Activated naive CD8-positive, alpha-beta T cell treated with anti-CD3 and anti-CD28 coated beads, Interleukin-2, amount 50 U/mL, for 24 hours (primary cell): ENCODE results near the gene RGSL1.
A peak's percentile ranks its signal among the peaks of the same experiment; 100 is the strongest.
"Not testable (repeated sequence)": the region's sequence is repeated elsewhere in the genome, so short reads cannot be mapped to it uniquely, and the experiment has no call there.

Experiments
- ATAC-seq: fragments of 150-1000 bp; cut with Tn5 transposase; one replicate; pipeline ENCODE4 v1.10.0; 2021
- DNase-seq: peaks from one replicate; pipeline ENCODE4 v3.0.0; 2021
- H3K27ac Mint-ChIP-seq: one replicate; pipeline ENCODE4 v1.8.0; 2021; ENCODE audit warnings: mild to moderate bottlenecking, mixed read lengths
- H3K27me3 Mint-ChIP-seq: one replicate; pipeline ENCODE4 v1.8.0; 2021; ENCODE audit warnings: mixed read lengths
- H3K36me3 Mint-ChIP-seq: one replicate; pipeline ENCODE4 v1.8.0; 2021; ENCODE audit warnings: low read depth, mixed read lengths
- H3K4me1 Mint-ChIP-seq: one replicate; pipeline ENCODE4 v1.8.0; 2021; ENCODE audit warnings: mixed read lengths
- H3K4me3 Mint-ChIP-seq: one replicate; pipeline ENCODE4 v1.8.0; 2021; ENCODE audit warnings: mild to moderate bottlenecking, moderate library complexity, mixed read lengths
- H3K9me3 Mint-ChIP-seq: one replicate; pipeline ENCODE4 v1.8.0; 2021; ENCODE audit warnings: mixed read lengths

Gene RGSL1

DNA sequence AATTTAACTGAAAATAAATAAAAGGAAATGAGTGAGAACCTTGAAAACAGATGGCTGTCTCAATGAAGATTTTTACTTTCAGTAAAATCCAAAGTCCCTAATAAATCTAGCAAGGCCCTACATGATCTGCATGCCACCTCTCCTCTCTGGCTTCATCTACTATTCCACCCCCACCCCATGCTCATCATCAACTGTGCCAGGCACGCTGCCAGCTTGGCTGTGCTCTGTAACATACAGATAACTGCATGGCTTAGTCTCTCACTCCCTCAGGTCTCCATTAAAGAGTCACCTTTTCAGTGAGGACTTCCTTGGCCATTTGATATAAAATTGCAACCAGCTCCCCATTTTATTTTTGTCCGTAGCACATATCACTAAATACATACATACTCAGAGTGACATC is 26.7 kb downstream of the RGSL1 start:
- Mint-ChIP-seq H3K4me1 (no peaks in the 10 kb centered on the region), H3K9me3 (peaks cover 19% of the 10 kb centered on the region), H3K27ac (no peak overlapping the region), H3K4me3 (no peak overlapping the region), H3K27me3 (peaks cover 5% of the 10 kb centered on the region), H3K36me3 (no peaks in the 10 kb centered on the region)
- ATAC-seq (no peak), DNase-seq (no peak)

DNA sequence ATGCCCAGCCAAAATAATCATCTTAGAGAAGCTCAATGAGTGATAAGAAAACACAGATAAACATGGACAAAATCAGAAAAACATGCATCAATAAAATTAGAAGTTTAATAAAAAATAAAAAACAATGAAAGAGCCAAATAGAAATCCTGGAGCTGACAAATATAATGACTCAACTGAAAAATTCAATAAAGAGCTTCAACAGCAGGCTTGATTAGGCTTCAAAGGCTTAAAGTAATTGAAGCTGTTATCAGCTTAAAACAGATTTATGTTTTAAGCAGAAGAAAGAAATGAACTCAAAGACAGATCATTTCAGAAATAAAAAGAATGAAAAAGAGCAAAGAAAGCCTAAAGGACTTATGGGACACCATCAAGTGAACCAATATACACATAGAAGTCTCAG is 28.3 kb downstream of the RGSL1 start:
- no peak overlapping the region for H3K4me3 Mint-ChIP-seq
- H3K27ac Mint-ChIP-seq: no peak overlapping the region
- no peak for DNase-seq
- no peaks in the 10 kb centered on the region for H3K4me1 Mint-ChIP-seq
- peaks cover 5% of the 10 kb centered on the region for H3K27me3 Mint-ChIP-seq
- H3K36me3 Mint-ChIP-seq: no peaks in the 10 kb centered on the region
- ATAC-seq: no peak
- peaks cover 19% of the 10 kb centered on the region for H3K9me3 Mint-ChIP-seq

DNA sequence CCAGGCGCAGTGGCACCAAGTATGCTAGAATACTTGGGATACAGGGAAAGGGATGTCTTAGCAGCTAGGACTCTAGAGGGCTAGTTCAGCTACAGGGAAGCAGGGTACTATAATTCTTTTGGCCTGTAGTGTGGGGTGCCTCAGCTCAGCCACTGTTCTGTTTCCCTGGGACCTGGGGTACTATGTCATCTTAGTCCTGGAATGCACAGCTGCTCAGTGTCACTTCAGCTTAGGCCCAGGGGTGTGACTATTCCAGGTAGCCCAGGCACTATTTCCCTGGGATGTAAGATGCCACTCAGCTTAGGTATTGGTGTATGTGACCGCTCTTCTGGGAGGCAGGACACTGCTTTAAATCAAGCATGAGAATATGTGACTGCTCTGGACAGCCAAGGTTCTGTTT is 34.1 kb downstream of the RGSL1 start:
- peak; percentile 28 for ATAC-seq
- Mint-ChIP-seq H3K4me3 (no peak overlapping the region), H3K27ac (no peak overlapping the region), H3K36me3 (no peaks in the 10 kb centered on the region), H3K27me3 (peaks cover 6% of the 10 kb centered on the region), H3K9me3 (peaks cover 9% of the 10 kb centered on the region), H3K4me1 (peaks cover 2% of the 10 kb centered on the region)
- no peak for DNase-seq

DNA sequence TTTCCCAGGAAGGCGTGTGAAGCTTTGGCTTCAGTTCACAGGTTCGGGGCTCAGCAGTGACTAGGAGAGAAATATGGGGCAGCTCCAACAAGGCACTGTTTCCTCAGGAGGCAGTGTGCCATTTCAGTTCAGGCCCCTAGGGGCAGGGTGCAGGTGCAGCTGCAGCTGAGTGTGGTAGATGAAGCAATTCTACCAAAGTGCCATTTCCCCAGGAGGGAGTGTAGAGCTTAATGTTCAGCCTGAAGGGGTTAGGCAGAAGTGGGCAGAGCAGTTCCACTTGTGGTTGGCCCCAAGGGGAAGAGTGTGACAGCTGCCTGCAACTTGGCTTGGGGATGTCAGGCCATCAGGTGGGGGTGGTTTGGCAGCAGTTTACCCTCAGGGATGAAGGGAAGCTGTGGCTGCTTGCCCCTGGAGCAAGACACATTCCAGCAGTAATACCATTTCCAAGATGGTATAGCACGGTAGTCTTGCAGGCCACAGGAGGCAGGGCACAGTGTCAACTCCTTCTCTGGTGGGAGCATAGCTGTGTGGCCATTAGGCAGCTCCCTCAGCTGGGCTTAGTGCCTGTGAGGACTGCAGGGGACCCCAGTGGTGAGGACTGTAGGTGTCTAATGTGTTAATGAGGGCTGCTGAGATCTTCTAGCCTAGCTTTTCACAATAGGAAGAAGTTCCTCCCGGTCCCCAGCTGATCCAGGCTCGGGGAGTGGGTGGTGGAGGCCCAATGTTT is 34.7 kb downstream of the RGSL1 start:
- peaks cover 2% of the 10 kb centered on the region for H3K4me1 Mint-ChIP-seq
- H3K27me3 Mint-ChIP-seq: peaks cover 6% of the 10 kb centered on the region
- ATAC-seq: peak; percentile 72
- peak; percentile 10 for DNase-seq
- no peaks in the 10 kb centered on the region for H3K36me3 Mint-ChIP-seq
- H3K9me3 Mint-ChIP-seq: peaks cover 3% of the 10 kb centered on the region
- no peak overlapping the region for H3K27ac Mint-ChIP-seq
- H3K4me3 Mint-ChIP-seq: no peak overlapping the region

DNA sequence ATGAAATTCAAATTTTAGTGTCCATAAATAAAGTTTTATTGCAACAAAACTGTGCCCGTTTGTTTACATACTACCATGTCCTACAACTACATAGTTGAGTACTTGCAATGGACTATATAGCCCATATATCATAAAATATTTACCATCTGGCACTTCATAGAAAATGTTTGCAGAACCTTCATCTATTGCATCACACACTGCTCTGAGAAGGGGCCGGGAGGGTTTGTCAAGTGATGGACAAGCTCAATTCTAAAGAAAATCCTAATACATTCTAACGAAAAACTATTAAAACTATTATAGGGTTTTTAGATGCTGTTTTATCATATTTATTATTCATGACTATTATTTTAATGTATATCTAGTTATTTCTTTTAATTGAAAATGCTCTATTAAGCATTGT is 35.9 kb downstream of the RGSL1 start:
- ATAC-seq (no peak), DNase-seq (no peak)
- Mint-ChIP-seq H3K4me3 (no peak overlapping the region), H3K4me1 (peaks cover 2% of the 10 kb centered on the region), H3K27ac (no peak overlapping the region), H3K36me3 (no peaks in the 10 kb centered on the region), H3K9me3 (no peaks in the 10 kb centered on the region), H3K27me3 (peaks cover 6% of the 10 kb centered on the region)

DNA sequence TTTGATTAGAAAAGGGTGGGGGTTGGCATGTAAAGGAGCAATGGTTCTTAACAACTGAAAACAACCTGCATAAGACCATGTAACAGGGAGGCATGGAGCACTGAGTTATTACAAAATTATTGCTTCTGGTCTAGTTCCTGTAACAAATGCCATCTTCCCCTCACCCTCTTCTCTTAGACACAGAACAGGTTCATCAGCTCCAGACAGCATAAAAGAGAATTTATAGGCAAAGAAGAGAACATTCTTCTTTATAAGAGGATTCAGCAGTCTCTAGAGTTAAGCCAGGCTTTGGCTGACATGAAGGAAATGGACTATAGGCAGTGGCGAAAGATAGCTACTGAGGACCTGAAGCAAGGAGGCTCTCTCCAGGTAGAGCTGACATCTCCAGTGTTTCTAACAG is 38.9 kb downstream of the RGSL1 start:
- no peaks in the 10 kb centered on the region for H3K9me3 Mint-ChIP-seq
- no peak overlapping the region for H3K27ac Mint-ChIP-seq
- no peak overlapping the region for H3K4me3 Mint-ChIP-seq
- H3K36me3 Mint-ChIP-seq: no peaks in the 10 kb centered on the region
- ATAC-seq (no peak), DNase-seq (no peak)
- peaks cover 2% of the 10 kb centered on the region for H3K4me1 Mint-ChIP-seq
- H3K27me3 Mint-ChIP-seq: peaks cover 9% of the 10 kb centered on the region

DNA sequence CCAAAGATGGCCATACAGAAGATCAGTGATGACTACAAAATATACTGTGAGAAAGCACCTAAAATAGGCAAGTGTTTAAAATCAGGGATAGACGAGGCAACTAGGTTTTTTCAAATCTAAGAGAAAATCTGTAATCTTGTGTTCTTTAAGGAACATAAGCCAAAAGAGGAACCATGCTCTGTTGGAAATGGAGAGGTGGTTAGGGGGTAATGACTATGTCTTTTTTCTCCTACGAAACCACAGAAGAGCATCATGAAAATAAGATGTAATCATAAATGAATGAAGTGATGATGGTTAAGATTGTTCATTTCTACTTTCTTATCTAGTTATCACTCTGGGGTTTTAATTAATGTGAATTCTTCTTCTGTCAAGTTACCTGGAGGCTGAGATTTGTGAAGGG is 43.1 kb downstream of the RGSL1 start:
- Mint-ChIP-seq H3K36me3 (no peaks in the 10 kb centered on the region), H3K9me3 (no peaks in the 10 kb centered on the region), H3K27ac (no peak overlapping the region), H3K27me3 (peaks cover 9% of the 10 kb centered on the region), H3K4me3 (no peak overlapping the region), H3K4me1 (no peaks in the 10 kb centered on the region)
- no peak for DNase-seq
- ATAC-seq: no peak

DNA sequence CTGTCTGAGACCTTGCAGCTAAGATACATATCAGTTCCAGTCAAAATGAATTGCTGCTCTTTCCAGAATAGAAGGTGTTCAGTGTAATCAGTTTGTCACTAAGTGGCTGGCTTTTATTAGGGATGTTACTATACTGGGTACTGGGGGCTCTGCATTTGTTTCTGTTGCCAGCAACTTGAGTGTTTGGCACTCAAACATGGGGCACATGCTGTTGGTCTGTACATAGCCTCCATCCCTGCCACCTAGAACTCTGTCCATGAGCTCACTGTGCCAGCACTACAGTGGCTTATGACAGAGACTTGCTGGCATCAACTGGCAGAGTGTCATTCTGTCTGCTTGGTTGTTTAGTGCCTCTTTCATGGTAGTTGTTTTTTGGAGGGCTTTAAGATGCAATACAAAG is 45.1 kb downstream of the RGSL1 start:
- Mint-ChIP-seq H3K36me3 (no peaks in the 10 kb centered on the region), H3K27me3 (peaks cover 5% of the 10 kb centered on the region), H3K4me1 (no peaks in the 10 kb centered on the region), H3K9me3 (no peaks in the 10 kb centered on the region), H3K4me3 (no peak overlapping the region), H3K27ac (no peak overlapping the region)
- DNase-seq: no peak
- ATAC-seq: no peak

DNA sequence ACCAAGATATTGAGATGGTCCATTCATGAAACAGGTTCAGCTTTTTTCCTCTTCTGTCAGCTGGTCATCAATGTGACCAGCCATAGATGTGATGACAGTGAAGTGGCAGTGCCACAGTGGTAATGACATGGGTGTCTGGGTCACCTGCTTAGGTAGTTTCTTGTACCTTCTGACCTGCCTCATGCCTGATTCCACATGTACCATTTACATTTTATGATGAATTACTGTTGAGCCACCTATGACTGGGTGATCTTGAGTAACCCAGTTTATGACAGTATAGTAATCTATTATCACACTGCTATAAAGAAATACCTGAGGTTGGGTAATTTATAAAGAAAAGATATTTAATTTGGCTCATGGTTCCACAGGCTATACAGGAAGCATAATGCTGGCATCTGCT is 45.7 kb downstream of the RGSL1 start:
- Mint-ChIP-seq H3K36me3 (no peaks in the 10 kb centered on the region), H3K27me3 (peaks cover 6% of the 10 kb centered on the region), H3K4me3 (no peak overlapping the region), H3K27ac (no peak overlapping the region), H3K9me3 (no peaks in the 10 kb centered on the region), H3K4me1 (no peaks in the 10 kb centered on the region)
- ATAC-seq (no peak), DNase-seq (no peak)

DNA sequence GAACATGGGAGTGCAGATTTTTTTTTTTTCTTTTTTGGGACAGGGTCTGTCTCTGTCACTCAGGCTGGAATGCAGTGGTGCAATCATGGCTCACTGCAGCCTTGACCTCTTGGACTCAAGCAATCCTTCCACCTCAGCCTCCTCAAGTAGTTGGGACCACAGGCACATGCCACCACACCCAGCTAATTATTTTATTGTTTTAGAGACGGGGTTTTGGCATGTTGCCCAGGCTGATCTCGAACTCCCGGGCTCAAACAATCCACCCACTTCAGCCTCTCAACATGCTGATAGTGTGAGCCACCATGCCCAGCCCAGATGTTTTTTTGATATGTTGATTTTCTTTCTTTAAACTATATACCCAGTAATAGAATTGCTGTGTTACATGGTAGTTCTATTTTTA is 57.7 kb downstream of the RGSL1 start:
- Mint-ChIP-seq H3K27me3 (peaks cover 8% of the 10 kb centered on the region), H3K27ac (no peak overlapping the region), H3K9me3 (peaks cover 12% of the 10 kb centered on the region), H3K4me1 (no peaks in the 10 kb centered on the region), H3K4me3 (no peak overlapping the region), H3K36me3 (no peaks in the 10 kb centered on the region)
- no peak for ATAC-seq
- DNase-seq: no peak

DNA sequence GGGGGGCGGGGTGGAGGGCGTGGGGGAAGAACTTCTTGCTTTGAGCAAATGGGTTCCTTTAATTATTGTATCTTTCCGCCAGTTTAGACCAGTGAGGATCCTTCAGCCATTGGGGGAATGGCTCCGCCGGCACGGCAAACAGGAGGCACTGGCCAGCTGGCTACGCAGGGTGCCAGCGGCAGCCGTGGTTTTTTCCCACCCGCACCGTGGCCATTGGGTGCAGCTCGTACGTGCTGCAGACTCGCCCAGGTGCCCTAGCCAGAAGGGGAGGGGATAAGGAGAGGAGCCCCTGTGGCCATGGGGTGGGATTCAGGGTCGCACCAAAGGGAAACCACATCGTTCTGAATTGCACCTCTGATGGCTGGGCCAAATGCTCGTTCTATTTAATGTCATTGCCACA is 65.6 kb downstream of the RGSL1 start:
- Mint-ChIP-seq H3K4me3 (no peak overlapping the region), H3K36me3 (no peaks in the 10 kb centered on the region), H3K9me3 (peaks cover 20% of the 10 kb centered on the region), H3K27me3 (peaks cover 10% of the 10 kb centered on the region), H3K4me1 (no peaks in the 10 kb centered on the region), H3K27ac (no peak overlapping the region)
- ATAC-seq (no peak), DNase-seq (no peak)

DNA sequence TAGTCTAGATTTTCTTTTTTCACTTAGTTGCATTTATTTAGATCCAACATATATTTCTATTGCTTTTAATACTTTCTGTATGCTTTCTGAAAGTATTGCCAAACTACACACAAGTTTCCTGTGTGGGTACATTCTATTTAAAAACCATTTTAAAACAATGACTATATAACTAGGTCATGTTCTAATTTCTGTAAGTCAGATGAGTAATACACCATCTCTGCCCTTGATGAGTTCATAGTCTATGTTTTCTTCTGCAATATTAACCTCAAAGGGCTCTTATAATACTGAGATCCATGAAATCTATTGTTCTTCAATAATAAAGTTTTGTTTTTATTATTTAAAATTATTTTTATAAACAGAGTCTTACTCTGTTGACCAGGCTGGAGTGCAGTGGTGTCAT is 70.8 kb downstream of the RGSL1 start:
- Mint-ChIP-seq H3K36me3 (no peaks in the 10 kb centered on the region), H3K4me3 (no peak overlapping the region), H3K27me3 (peaks cover 16% of the 10 kb centered on the region), H3K4me1 (no peaks in the 10 kb centered on the region), H3K9me3 (peaks cover 39% of the 10 kb centered on the region), H3K27ac (no peak overlapping the region)
- DNase-seq (no peak), ATAC-seq (no peak)

DNA sequence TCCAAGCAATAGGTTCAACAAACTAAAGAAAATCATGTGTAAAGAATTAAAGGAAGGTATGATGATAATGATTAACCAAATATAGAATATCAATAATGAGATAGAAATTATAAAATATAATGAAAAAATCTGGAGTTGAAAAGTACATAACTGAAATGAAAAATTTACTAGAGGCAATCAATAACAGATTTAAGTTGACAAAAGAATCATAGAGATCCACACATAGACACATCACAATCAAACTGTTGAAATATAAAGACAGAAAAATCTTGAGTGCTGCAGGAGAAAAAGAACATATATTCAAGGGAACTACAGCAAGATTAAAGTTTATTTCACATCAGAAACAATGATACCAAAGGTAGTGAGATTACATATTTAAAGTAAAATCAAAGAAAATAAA is 75.4 kb downstream of the RGSL1 start:
- Mint-ChIP-seq H3K27me3 (peaks cover 18% of the 10 kb centered on the region), H3K4me1 (no peaks in the 10 kb centered on the region), H3K27ac (no peak overlapping the region), H3K9me3 (peaks cover 41% of the 10 kb centered on the region), H3K4me3 (no peak overlapping the region), H3K36me3 (no peaks in the 10 kb centered on the region)
- ATAC-seq: no peak
- DNase-seq: no peak

DNA sequence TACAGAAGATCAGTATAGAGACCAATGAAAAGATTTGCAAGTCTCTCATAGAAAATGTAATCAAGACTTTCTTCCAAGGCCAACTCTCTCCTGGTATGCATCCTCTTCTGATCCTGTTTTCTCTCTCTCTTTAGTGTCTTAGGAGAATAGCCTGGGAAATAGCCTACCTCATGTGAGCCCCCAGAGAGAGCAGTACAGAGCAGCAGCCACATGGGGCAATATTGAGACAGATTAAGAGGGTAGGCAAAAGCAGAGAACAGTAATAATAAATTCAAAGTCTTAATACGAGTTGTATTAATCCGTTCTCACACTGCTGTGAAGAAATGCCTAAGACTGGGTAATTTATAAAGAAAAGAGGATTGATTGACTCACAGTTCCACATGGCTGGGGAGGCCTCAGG is 77.7 kb downstream of the RGSL1 start:
- peaks cover 41% of the 10 kb centered on the region for H3K9me3 Mint-ChIP-seq
- peaks cover 10% of the 10 kb centered on the region for H3K27me3 Mint-ChIP-seq
- ATAC-seq (no peak), DNase-seq (no peak)
- no peaks in the 10 kb centered on the region for H3K4me1 Mint-ChIP-seq
- no peaks in the 10 kb centered on the region for H3K36me3 Mint-ChIP-seq
- H3K4me3 Mint-ChIP-seq: no peak overlapping the region
- H3K27ac Mint-ChIP-seq: no peak overlapping the region

DNA sequence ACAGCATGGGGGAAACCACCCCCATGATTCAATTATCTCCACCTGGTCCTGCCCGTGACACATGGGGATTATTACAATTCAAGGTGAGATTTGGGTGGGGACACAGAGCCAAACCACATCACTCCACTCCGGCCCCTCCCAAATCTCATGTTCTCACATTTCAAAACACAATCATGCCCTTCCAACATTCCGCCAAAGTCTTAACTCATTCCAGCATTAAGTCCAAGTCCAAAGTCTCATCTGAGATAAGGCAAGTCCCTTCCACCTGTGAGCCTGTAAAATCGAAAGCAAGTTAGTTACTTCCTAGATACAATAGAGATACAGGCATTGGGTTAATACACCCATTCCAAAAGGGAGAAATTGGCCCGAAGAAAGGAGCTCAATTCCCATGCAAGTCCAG is 78.3 kb downstream of the RGSL1 start:
- H3K9me3 Mint-ChIP-seq: peaks cover 40% of the 10 kb centered on the region
- not testable (repeated sequence) for H3K27ac Mint-ChIP-seq

DNA sequence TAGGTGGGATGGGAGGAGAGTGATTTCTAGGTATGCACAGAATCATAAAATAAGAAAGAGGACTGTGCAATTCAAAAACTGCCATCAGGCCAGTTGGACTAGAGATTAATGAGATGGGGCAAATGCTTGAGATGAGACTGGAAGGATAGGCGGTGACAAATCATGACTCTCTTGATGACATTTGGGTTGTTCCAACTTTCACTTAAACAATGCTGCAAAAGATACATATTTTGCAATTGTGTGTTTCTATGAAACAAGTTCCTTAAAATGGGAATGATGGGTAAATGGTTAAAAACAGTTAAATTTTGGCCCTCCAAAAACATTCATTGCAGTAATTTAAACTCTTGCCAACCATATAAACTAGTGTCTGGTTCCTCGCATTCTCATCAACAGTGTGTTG is 84.0 kb downstream of the RGSL1 start:
- ATAC-seq (no peak), DNase-seq (no peak)
- no peak overlapping the region for H3K27ac Mint-ChIP-seq
- H3K4me3 Mint-ChIP-seq: no peak overlapping the region
- H3K36me3 Mint-ChIP-seq: no peaks in the 10 kb centered on the region
- no peaks in the 10 kb centered on the region for H3K4me1 Mint-ChIP-seq
- H3K27me3 Mint-ChIP-seq: peaks cover 9% of the 10 kb centered on the region
- H3K9me3 Mint-ChIP-seq: no peaks in the 10 kb centered on the region

More for the DNA sequence above, 78.3 kb downstream of the RGSL1 start:
- H3K27me3 Mint-ChIP-seq, DNase-seq, H3K4me1 Mint-ChIP-seq, ATAC-seq, H3K4me3 Mint-ChIP-seq, H3K36me3 Mint-ChIP-seq: not testable (repeated sequence)
